ENCODE results near the gene TMEM164.
A peak's percentile ranks its signal among the peaks of the same experiment; 100 is the strongest.

Gene TMEM164

GRCh38 chrX:110003167-110004156, 548 bp downstream of the TMEM164 start:
- no peak for DNase-seq (ENCODE audit: low spot score)

GRCh38 chrX:110004215-110004614, 1.3 kb downstream of the TMEM164 start:
- no peak for DNase-seq (ENCODE audit: low spot score)

GRCh38 chrX:110004731-110005369, 1.9 kb downstream of the TMEM164 start:
- no peak for DNase-seq (ENCODE audit: low spot score)

- no peak for DNase-seq (ENCODE audit: low spot score)
These were observed 3.2 kb downstream of the TMEM164 start for GRCh38 chrX:110006161-110006560.

GRCh38 chrX:110006821-110007375, 4.0 kb downstream of the TMEM164 start:
- DNase-seq (ENCODE audit: low spot score): peak; percentile 71

- no peak for DNase-seq (ENCODE audit: low spot score)
These were observed 5.2 kb downstream of the TMEM164 start for GRCh38 chrX:110008011-110008635.

GRCh38 chrX:110012818-110013485, 10.0 kb downstream of the TMEM164 start:
- DNase-seq (ENCODE audit: low spot score): no peak

- no peak for DNase-seq (ENCODE audit: low spot score)
These were observed 11.1 kb downstream of the TMEM164 start for GRCh38 chrX:110013968-110014367.

- no peak for DNase-seq (ENCODE audit: low spot score)
These were observed 12.1 kb downstream of the TMEM164 start for GRCh38 chrX:110015032-110015431.

GRCh38 chrX:110015915-110016314, 13.0 kb downstream of the TMEM164 start:
- no peak for DNase-seq (ENCODE audit: low spot score)

GRCh38 chrX:110020536-110020935, 17.6 kb downstream of the TMEM164 start:
- no peak for DNase-seq (ENCODE audit: low spot score)

GRCh38 chrX:110021258-110022022, 18.5 kb downstream of the TMEM164 start:
- no peak for DNase-seq (ENCODE audit: low spot score)

GRCh38 chrX:110022599-110023448, 19.9 kb downstream of the TMEM164 start:
- no peak for DNase-seq (ENCODE audit: low spot score)

- no peak for DNase-seq (ENCODE audit: low spot score)
These were observed 22.5 kb downstream of the TMEM164 start for GRCh38 chrX:110025395-110025794.

GRCh38 chrX:110026099-110026844, 23.4 kb downstream of the TMEM164 start:
- no peak for DNase-seq (ENCODE audit: low spot score)

- DNase-seq (ENCODE audit: low spot score): no peak
These were observed 29.7 kb downstream of the TMEM164 start for GRCh38 chrX:110032534-110033147.

GRCh38 chrX:110034036-110034435, 31.1 kb downstream of the TMEM164 start:
- no peak for DNase-seq (ENCODE audit: low spot score)

GRCh38 chrX:110036162-110037033, 33.5 kb downstream of the TMEM164 start:
- DNase-seq (ENCODE audit: low spot score): no peak

All from COLO829 (cell line).